NCI-H2196 (cell line): Measurements from ENCODE around the gene CNNM3.
A peak's percentile ranks its signal among the peaks of the same experiment; 100 is the strongest.

Experiments used
- DNase-seq: peaks from one replicate; lab custom pipeline; 2025; ENCODE audit not compliant: unreplicated experiment; lab: John Stamatoyannopoulos, UW

CNNM3 gene

GRCh38 chr2:96816836-96817702 lies 1.0 kb downstream of the CNNM3 start:
- no peak for DNase-seq

- no peak for DNase-seq
Observed at GRCh38 chr2:96817882-96818281, 1.8 kb downstream of the CNNM3 start.

- no peak for DNase-seq
Observed at GRCh38 chr2:96819128-96819875, 3.2 kb downstream of the CNNM3 start.

GRCh38 chr2:96819876-96820511 lies 3.9 kb downstream of the CNNM3 start:
- DNase-seq: no peak

GRCh38 chr2:96821113-96821675 lies 5.1 kb downstream of the CNNM3 start:
- no peak for DNase-seq

GRCh38 chr2:96822786-96823185 lies 6.7 kb downstream of the CNNM3 start:
- DNase-seq: no peak

- no peak for DNase-seq
Observed at GRCh38 chr2:96823198-96823597, 7.1 kb downstream of the CNNM3 start.

GRCh38 chr2:96824079-96824870 lies 8.2 kb downstream of the CNNM3 start:
- DNase-seq: no peak

- no peak for DNase-seq
Observed at GRCh38 chr2:96825057-96825456, 9.0 kb downstream of the CNNM3 start.

- no peak for DNase-seq
Observed at GRCh38 chr2:96826546-96827278, 10.6 kb downstream of the CNNM3 start.

- no peak for DNase-seq
Observed at GRCh38 chr2:96828436-96828835, 12.4 kb downstream of the CNNM3 start.

GRCh38 chr2:96828874-96829273 lies 12.8 kb downstream of the CNNM3 start:
- DNase-seq: no peak

GRCh38 chr2:96830044-96830562 lies 14.0 kb downstream of the CNNM3 start:
- no peak for DNase-seq

- no peak for DNase-seq
Observed at GRCh38 chr2:96831679-96832078, 15.6 kb downstream of the CNNM3 start.

- DNase-seq: no peak
Observed at GRCh38 chr2:96832408-96832753, 16.3 kb downstream of the CNNM3 start.

GRCh38 chr2:96832754-96833507 lies 16.9 kb downstream of the CNNM3 start:
- peak; percentile 89 for DNase-seq

- no peak for DNase-seq
Observed at GRCh38 chr2:96835830-96836229, 19.8 kb downstream of the CNNM3 start.

- no peak for DNase-seq
Observed at GRCh38 chr2:96837575-96837974, 21.5 kb downstream of the CNNM3 start.
